Activated effector memory CD4-positive, alpha-beta T cell treated with Interleukin-2 at 50 U/mL for 16 hours (primary cell): ENCODE results near the gene EPS8.
"Not testable (repeated sequence)": the region's sequence is repeated elsewhere in the genome, so short reads cannot be mapped to it uniquely, and the experiment has no call there.

Experiments
- DNase-seq: peaks from one replicate; pipeline ENCODE4 v3.0.0-alpha.2; 2020

EPS8 gene

GRCh38 chr12:15796493-15797141 lies 7.4 kb upstream of the EPS8 start:
- DNase-seq: no peak

- no peak for DNase-seq
These were observed 5.6 kb upstream of the EPS8 start for GRCh38 chr12:15794836-15795235.

GRCh38 chr12:15794196-15794595 lies 5.0 kb upstream of the EPS8 start:
- no peak for DNase-seq

- no peak for DNase-seq
These were observed 662 bp downstream of the EPS8 start for GRCh38 chr12:15788233-15789219.

DNA sequence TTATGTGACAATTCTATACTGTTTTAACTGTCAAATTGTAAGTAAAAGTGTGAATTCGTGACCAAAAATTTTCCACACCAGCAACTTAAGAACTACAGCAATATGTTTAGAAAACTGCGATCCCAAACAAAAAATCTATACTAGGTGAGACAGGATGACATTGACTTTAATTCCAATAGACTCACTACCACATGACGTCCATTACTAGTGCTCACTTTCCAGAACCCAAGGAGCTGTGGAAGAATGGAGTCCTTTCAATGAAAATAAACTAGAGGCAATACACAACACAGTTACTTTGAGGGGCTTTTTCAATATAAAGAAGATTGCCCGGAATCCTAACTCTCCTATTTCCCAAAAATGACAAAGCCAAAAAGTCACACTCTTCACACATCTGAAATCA lies 1.4 kb downstream of the EPS8 start:
- no peak for DNase-seq

- no peak for DNase-seq
These were observed 2.4 kb downstream of the EPS8 start for GRCh38 chr12:15786772-15787171.

DNA sequence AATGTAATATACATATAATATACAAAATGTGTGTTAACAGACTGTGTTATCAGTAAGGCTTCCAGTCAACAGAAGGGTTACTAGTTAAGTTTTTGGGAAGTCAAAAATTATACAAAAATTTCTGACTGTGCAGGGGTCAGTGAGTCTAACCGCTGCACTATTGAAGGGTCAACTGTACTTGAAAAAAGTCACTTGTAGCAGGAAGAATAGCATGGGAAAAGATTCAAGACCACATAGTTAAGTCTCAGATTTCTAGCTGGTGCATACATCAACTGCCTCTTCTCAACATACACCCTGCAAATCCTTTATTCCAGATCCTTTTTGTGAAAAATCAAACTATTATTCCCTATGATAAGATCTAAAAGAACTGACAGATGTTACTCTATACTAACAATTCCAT lies 5.9 kb downstream of the EPS8 start:
- no peak for DNase-seq

DNA sequence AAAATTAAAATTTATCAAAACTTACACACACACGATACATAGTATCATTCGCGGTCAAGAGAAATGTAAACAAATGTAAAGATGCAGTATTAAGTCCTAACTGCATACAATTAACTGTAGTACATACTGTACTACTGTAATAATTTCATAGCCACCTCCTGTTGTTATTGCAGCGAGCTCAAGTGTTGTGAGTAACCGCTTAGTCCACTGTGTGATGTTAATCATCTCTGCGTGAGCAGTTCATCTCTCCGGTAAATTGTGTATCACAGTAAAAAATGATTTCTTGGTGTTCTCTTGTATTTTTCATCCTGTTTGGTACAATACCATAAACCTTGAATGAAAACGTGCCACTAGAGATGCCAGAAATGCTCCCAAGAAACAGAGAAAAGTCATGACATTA lies 6.5 kb downstream of the EPS8 start:
- no peak for DNase-seq

DNA sequence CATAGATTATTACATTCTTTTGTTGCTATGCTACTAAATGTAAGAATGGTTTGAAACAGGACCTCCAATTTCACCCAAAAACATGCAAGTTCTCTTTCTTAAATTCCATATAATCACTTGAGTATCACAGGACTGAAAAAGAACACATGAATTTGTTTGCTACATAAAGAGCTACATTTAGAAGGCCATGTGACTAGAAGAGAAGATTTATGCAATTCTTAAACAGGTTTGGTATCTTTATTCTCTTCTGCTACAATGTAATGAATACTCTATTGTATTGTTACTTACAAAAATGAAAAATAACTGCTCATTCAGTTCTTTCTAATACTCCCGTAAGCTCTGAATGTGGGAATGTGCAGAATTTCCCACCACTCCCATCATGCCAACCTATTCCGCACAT lies 9.3 kb downstream of the EPS8 start:
- no peak for DNase-seq

- DNase-seq: no peak
These were observed 11.1 kb downstream of the EPS8 start for GRCh38 chr12:15778126-15778525.

DNA sequence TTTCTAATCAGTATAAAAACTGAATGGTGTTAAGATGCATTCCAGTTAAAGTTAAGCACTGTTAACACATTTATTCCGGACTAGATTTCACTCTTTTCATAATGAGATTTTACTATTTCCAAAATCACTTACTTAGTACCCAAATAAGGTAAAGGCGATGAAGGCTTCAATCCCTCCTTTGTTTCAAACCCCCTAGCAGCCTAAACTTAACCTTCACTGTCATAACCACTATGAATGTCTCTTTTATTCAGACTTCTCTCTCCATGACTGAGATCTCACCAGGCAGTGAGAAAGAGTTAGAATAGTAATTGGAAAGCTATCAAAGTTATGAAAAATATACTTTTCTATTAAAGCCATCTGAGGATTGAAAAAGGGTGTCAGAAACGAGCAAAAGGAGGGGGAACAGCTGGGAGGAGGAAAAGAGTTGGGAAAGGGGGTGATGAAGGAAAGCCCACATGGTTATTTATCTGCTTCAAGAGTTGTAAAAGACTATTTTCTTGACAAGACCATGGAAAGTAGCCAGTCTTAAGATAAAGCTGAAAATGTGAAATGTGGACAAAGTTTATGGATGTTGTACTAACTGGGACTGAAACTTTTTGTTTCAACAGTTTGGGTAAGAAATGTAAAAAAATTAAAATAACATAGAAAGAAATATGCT lies 11.7 kb downstream of the EPS8 start:
- DNase-seq: no peak

GRCh38 chr12:15776532-15776931 lies 12.7 kb downstream of the EPS8 start:
- no peak for DNase-seq

- no peak for DNase-seq
These were observed 14.4 kb downstream of the EPS8 start for GRCh38 chr12:15774819-15775218.

DNA sequence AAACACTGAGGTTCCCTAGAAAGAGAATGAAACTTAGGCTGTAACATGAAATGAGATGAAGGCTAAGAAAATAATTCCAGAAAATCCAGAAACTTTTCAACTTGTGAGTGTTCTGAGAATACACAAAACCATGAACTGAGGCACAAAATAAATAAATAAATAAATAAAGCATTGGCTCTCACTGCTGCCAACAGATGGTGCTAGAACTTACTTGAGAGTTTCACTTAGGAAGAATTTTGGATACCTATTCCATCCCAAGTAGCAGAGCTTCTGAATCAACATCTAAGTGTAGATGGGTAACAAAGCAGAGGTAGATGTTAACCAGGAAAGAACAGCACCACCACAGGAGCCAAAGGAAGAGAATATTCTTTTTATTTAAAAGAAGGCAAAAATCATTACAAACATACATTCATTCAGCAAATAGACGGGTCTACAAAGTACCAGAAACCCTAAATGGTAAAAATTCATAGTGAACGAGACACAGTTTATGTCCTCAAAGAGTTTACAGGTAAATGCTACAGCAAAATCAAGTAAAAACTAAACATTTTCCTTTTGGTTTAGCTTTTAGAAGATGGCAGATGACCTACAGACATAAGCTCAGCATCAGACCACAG lies 16.7 kb downstream of the EPS8 start:
- DNase-seq: no peak

GRCh38 chr12:15770581-15770980 lies 18.6 kb downstream of the EPS8 start:
- no peak for DNase-seq

DNA sequence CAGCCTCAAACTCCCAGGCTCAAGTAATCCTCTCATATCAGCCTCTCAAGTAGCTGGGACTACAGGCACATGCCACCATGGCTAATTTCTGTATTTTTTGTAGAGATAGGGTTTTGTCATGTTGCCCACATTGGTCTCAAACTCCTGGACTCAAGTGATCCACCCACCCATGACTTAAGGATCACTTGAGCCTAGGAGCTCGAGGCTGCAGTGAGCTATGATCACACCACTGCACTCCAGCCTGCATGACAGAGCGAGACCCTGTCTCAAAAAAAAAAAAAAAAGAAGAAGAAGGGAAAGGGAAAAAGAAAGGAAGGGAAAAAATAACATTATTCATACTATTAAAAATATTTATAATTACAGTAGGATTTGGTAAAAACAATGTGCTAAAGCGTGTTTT lies 19.2 kb downstream of the EPS8 start:
- DNase-seq: no peak

GRCh38 chr12:15769586-15769985 lies 19.6 kb downstream of the EPS8 start:
- DNase-seq: no peak

DNA sequence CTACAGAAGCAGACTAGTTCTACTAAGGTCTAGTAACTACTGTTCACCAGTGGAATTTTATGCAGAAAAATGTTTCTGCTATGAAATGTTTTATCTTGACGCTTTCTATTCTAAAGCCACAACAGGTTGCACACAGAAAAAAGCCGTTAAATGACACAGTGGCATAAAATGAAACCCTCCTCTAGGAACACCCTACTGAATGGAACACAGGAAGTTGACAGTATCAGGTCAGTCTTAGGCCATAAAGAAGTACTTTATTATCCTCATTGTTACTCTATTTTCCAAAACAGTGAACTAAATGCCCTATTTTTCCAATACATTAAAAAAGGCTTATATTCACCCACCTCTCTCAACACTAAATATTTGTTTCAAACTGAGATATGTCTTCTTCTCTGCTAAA lies 21.9 kb downstream of the EPS8 start:
- no peak for DNase-seq

GRCh38 chr12:15763328-15763727 lies 25.9 kb downstream of the EPS8 start:
- no peak for DNase-seq

DNA sequence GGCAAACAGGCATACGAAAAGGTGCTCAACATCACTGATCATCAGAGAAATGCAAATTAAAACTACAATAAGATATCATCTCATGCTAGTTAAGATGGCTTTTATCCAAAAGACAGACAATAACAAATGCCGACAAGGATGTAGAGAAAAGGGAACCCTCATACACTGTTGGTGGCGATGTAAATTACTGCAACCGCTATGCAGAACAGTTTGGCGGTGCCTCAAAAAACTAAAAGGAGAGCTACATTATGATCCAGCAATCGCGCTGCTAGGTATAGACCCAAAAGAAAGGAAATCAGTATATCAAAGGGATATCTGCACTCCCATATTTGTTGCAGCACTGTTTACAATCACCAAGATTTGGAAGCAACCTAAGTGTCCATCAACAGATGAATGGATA lies 27.0 kb downstream of the EPS8 start:
- not testable (repeated sequence) for DNase-seq

- no peak for DNase-seq
These were observed 31.5 kb downstream of the EPS8 start for GRCh38 chr12:15757553-15758255.

- no peak for DNase-seq
These were observed 32.4 kb downstream of the EPS8 start for GRCh38 chr12:15756822-15757221.

DNA sequence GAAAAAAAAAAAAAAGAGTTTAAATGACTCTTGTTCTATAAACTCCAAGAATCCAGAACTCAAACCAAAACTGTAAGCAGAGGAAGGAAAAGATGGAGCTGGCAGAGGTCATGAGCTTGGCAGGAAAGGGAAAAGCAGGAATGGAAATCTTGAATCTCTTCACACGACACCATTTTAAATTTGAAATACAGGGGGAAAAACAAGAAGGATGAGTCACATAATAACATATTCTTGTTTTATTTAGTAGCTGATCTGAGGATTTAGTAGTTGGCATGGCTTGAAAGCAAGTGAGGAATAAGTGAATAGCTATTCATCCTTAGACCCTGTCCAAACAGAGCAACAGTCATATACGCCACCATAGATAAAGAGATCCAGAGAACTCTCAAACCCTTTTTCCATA lies 35.0 kb downstream of the EPS8 start:
- DNase-seq: no peak
